GM23338 (cell line): Measurements from ENCODE around the gene ABHD15. TPM values are rescaled to one million over a fixed set of nuclear protein-coding genes. Genes with fewer than 3 reads are reported as not detected.

Experiments used
- ATAC-seq: fragments of 200-7000 bp; cut with Tn5 transposase; 3 replicates; pipeline ENCODE4 v1.9.1; 2020
- DNase-seq: peaks from one replicate; pipeline ENCODE4 v3.0.0-alpha.2; 2015; ENCODE audit warnings: low spot score
- H2AFZ ChIP-seq: fragments of 200-600 bp; sonication (generic); 2 replicates; pipeline ENCODE4 v1.8.0; 2016; ENCODE audit warnings: antibody characterized with exemption, mild to moderate bottlenecking, moderate library complexity
- H3F3A ChIP-seq: fragments of 200-600 bp; sonication (generic); replicated peaks from 2 replicates; pipeline ENCODE4 v1.8.0; 2017; ENCODE audit warnings: antibody characterized with exemption, mixed run types, low read depth
- H3K27ac ChIP-seq: fragments of 200-600 bp; sonication (generic); 2 replicates; pipeline ENCODE4 v1.6.1; 2016; ENCODE audit warnings: low read depth
- H3K27me3 ChIP-seq: fragments of 200-600 bp; sonication (generic); 2 replicates; pipeline ENCODE4 v1.8.0; 2016; ENCODE audit warnings: mild to moderate bottlenecking, mixed run types, moderate library complexity; ENCODE audit not compliant: insufficient read depth
- H3K36me3 ChIP-seq: fragments of 200-600 bp; sonication (generic); 2 replicates; pipeline ENCODE4 v1.8.0; 2016; ENCODE audit warnings: mild to moderate bottlenecking; ENCODE audit not compliant: insufficient read depth
- H3K4me1 ChIP-seq: fragments of 200-600 bp; sonication (generic); 2 replicates; pipeline ENCODE4 v1.8.0; 2016; ENCODE audit warnings: mild to moderate bottlenecking, moderate library complexity; ENCODE audit not compliant: insufficient read depth
- H3K4me2 ChIP-seq: fragments of 200-600 bp; sonication (generic); 2 replicates; pipeline ENCODE4 v1.7.1; 2017; ENCODE audit warnings: mixed run types
- H3K4me3 ChIP-seq: fragments of 200-600 bp; sonication (generic); 2 replicates; pipeline ENCODE4 v1.6.1; 2016; ENCODE audit warnings: mixed run types
- H3K79me2 ChIP-seq: fragments of 200-600 bp; sonication (generic); replicated peaks from 2 replicates; pipeline ENCODE4 v1.8.0; 2017; ENCODE audit warnings: mild to moderate bottlenecking; ENCODE audit not compliant: insufficient read depth
- H3K9me2 ChIP-seq: fragments of 200-600 bp; sonication (generic); 2 replicates; pipeline ENCODE4 v1.8.0; 2017; ENCODE audit not compliant: insufficient read depth
- H4K20me1 ChIP-seq: fragments of 200-600 bp; sonication (generic); replicated peaks from 2 replicates; pipeline ENCODE4 v1.8.0; 2017; ENCODE audit warnings: mild to moderate bottlenecking; ENCODE audit not compliant: insufficient read depth
- H3K27ac Mint-ChIP-seq: 2 replicates; pipeline ENCODE4 v1.8.0; 2020; ENCODE audit warnings: inconsistent platforms, mild to moderate bottlenecking, moderate library complexity, mixed read lengths
- H3K27me3 Mint-ChIP-seq: 3 replicates; pipeline ENCODE4 v1.8.0; 2022; ENCODE audit warnings: low read depth, mild to moderate bottlenecking, moderate library complexity, mixed read lengths, inconsistent platforms; ENCODE audit not compliant: insufficient read depth, poor library complexity
- H3K36me3 Mint-ChIP-seq: 3 replicates; pipeline ENCODE4 v1.8.0; 2021; ENCODE audit warnings: low read depth, mild to moderate bottlenecking, inconsistent platforms, moderate library complexity, mixed read lengths
- H3K4me1 Mint-ChIP-seq: 3 replicates; pipeline ENCODE4 v1.8.0; 2020; ENCODE audit warnings: mild to moderate bottlenecking, inconsistent platforms, mixed read lengths
- H3K4me3 Mint-ChIP-seq: 3 replicates; pipeline ENCODE4 v1.8.0; 2021; ENCODE audit warnings: moderate library complexity, mild to moderate bottlenecking, inconsistent platforms, mixed read lengths
- H3K9me3 Mint-ChIP-seq: 3 replicates; pipeline ENCODE4 v1.8.0; 2020; ENCODE audit warnings: moderate library complexity, mild to moderate bottlenecking, inconsistent platforms, mixed read lengths
- CREB1 ChIP-seq: fragments of 250-450 bp; sonication (Bioruptor Pico); IDR thresholded peaks from 2 replicates; pipeline ENCODE4 v1.5.0; 2020; ENCODE audit warnings: low read depth, mild to moderate bottlenecking, moderate library complexity
- CTCF ChIP-seq, 2 experiments: fragments of 200-600 bp in 1 of 2; sonication (generic) in 1 of 2; conservative IDR thresholded peaks; 2 replicates each; pipeline versions ENCODE4 v1.5.1 to v1.6.1; 2016 to 2017; ENCODE audit warnings: antibody characterized with exemption in 2 of 2, low read depth in 2 of 2, mild to moderate bottlenecking in 2 of 2, moderate library complexity in 1 of 2
- ETS1 ChIP-seq: IDR thresholded peaks from 2 replicates; pipeline ENCODE4 v1.6.1; 2016; ENCODE audit warnings: antibody characterized with exemption
- JUNB ChIP-seq: IDR thresholded peaks from one replicate; pipeline ENCODE4 v1.6.1; 2016; ENCODE audit warnings: antibody characterized with exemption; ENCODE audit not compliant: unreplicated experiment
- ZNF462 ChIP-seq: fragments of 250-450 bp; sonication (Bioruptor Pico); IDR thresholded peaks from 2 replicates; pipeline ENCODE4 v1.5.0; 2020; ENCODE audit warnings: mild to moderate bottlenecking, moderate library complexity
- polyA plus RNA-seq: library from polyadenylated mRNA; unstranded; fragments of >200 nt; fragmentation: Nextera tagmentation; extraction: Ambion mirVana; gene quantifications from 2 replicates; pipeline ENCODE4 v1.2.1, GENCODE V29; 2016
- total RNA-seq: library from RNA; depleted of rRNA; stranded (reverse); fragments of >200 nt; shearing (Covaris generic); gene quantifications from 2 replicates; pipeline ENCODE4 v1.2.3, GENCODE V29; 2014

The ABHD15 gene
- total and polyA plus RNA-seq, 2 experiments from 2014 or later = 0.27 to 2.5 TPM

- Mint-ChIP-seq H3K9me3 (no peaks in the 10 kb centered on the region), H3K27me3 (peaks cover 25% of the 10 kb centered on the region), H3K36me3 (peaks cover 15% of the 10 kb centered on the region), H3K4me3 (peak overlapping the region; percentile 55), H3K27ac (no peak overlapping the region), H3K4me1 (peaks cover 12% of the 10 kb centered on the region; the same call in 2 of the 3 replicates)
- no peaks in the 10 kb centered on the region for H3K9me2 ChIP-seq
- no peaks in the 10 kb centered on the region for H3K79me2 ChIP-seq
- peak; percentile 29 for ATAC-seq
- TF ChIP-seq JUNB = no peak
- peak; percentile 61 to 72 for TF ChIP-seq CTCF (conservative IDR thresholded peaks at IDR 0.05; ENCODE audit: low read depth in 2 of 2)
- peaks cover 18% of the 10 kb centered on the region for H3F3A ChIP-seq
- H3K27me3 ChIP-seq = peaks cover 19% of the 10 kb centered on the region; the same call in 1 of the 2 replicates
- peak overlapping the region; percentile 48 for H3K4me3 ChIP-seq
- H2AFZ ChIP-seq = no peak overlapping the region
- no peaks in the 10 kb centered on the region; the same call in 1 of the 2 replicates for H3K36me3 ChIP-seq
- peaks cover 5% of the 10 kb centered on the region; the same call in 1 of the 2 replicates for H3K4me1 ChIP-seq
- no peak overlapping the region for H3K27ac ChIP-seq
- H4K20me1 ChIP-seq = no peaks in the 10 kb centered on the region; the same call in 1 of the 2 replicates
- peak overlapping the region; percentile 71 for H3K4me2 ChIP-seq
- DNase-seq = peak; percentile 67
Observed at GRCh38 chr17:29572691-29573557, 6.1 kb upstream of the ABHD15 start.

GRCh38 chr17:29571883-29572681, 5.2 kb upstream of the ABHD15 start:
- H3K27ac ChIP-seq = no peak overlapping the region
- H3K9me2 ChIP-seq = no peaks in the 10 kb centered on the region
- DNase-seq (no peak), ATAC-seq (peak; percentile 15)
- peaks cover 25% of the 10 kb centered on the region for H3K27me3 ChIP-seq
- peaks cover 32% of the 10 kb centered on the region for H3K27me3 Mint-ChIP-seq
- no peaks in the 10 kb centered on the region for H3K79me2 ChIP-seq
- peaks cover 23% of the 10 kb centered on the region for H3F3A ChIP-seq
- peaks cover 10% of the 10 kb centered on the region; the same call in 2 of the 3 replicates for H3K4me1 Mint-ChIP-seq
- H3K4me3 Mint-ChIP-seq = peak overlapping the region; percentile 33; the same call in 2 of the 3 replicates
- H3K9me3 Mint-ChIP-seq = no peaks in the 10 kb centered on the region
- H3K4me3 ChIP-seq = peak overlapping the region; percentile 48; the same call in 1 of the 2 replicates
- no peak overlapping the region for H3K27ac Mint-ChIP-seq
- peak overlapping the region; percentile 71; the same call in 1 of the 2 replicates for H3K4me2 ChIP-seq
- peaks cover 5% of the 10 kb centered on the region; the same call in 1 of the 2 replicates for H3K4me1 ChIP-seq
- H2AFZ ChIP-seq = no peak overlapping the region
- H3K36me3 Mint-ChIP-seq = peaks cover 15% of the 10 kb centered on the region
- H4K20me1 ChIP-seq = no peaks in the 10 kb centered on the region; the same call in 1 of the 2 replicates
- H3K36me3 ChIP-seq = no peaks in the 10 kb centered on the region; the same call in 1 of the 2 replicates
- no peak for TF ChIP-seq JUNB
- no peak for TF ChIP-seq CREB1
- no peak for TF ChIP-seq ZNF462
- TF ChIP-seq ETS1 = no peak
